ENCODE measurements around the gene CACTIN.
A peak's percentile ranks its signal among the peaks of the same experiment; 100 is the strongest.
"Not testable (repeated sequence)": the region's sequence is repeated elsewhere in the genome, so short reads cannot be mapped to it uniquely, and the experiment has no call there.

The CACTIN gene

DNA sequence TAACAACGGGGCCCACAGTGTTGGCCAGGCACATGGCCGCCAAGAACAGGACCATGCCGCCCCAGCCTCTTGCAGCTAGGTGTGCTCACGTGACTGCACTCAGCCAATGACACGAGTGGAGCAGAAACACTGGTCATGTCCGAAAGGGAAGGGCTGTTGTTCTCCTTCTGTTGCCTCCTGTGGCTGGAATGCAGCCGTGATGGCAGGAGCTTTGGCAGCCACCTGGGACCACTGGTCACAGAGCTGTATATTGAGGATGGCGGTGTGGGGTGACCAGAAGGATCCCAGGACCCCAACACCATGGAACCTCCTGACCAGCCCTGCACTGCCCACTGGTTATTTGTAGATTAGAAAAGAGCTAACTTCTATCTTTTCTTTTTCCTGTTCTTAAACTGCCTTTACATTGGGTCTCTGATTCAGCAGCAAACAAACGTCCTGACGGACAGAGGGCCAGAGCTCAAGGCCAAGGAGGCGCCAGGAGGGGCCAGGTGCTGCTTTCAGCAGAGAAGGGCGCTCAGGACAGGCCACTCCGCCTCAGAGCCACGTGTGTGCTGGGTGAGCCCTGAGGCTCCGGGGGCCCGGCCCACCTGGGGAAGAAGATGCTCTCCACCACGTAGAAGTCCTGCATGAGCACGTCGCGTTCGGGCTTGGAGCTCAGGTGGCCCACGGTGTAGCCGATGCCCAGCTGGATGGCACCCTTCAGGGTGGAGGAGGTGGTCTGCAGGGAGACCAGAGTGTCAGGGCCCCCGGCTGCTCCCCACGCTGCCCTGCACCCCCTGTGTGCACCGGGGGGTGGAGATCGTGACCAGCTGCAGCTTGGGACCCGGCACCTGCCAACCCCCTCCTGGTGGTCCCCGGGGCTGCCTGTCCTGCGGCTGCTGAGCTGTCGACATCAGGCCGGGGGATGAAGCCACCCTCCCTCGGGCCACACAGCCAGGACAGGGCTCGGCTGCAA is 35.0 kb upstream of the CACTIN start:
- DNase-seq: no peak

DNA sequence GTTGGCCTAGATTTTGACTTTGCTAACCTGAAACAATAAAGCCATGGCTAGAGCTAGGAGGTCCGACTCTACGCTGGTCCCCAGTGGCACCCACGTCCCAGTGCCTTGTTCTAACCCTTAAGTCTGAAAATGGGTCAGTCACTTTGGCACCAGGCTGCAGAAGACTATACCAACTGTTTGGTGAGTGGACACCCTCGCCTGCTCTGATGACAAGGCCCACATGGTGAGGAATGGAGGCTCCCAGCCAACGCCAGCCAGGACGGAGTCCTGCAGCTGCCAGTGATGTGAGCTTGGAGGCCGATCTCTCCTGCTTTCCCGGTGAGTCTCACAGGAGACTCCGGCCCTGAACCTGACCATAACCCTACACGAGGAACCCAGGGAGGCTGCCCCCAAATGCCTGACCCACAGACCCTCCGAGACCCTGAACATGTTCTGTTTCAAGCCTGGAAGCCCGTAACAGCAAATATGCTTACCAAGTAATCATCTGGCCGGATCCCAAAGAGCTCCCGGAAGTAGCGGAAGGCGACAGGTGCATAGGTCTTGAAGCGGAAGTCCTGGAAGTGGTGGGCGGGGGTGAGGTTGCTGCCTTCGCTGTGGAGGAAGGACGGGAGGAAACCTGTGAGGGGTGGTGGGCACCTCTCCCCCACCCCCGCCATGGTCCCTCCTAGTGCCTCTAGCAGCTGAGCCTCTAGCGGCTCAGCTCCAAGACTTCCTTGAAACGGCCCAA is 34.1 kb upstream of the CACTIN start:
- no peak for DNase-seq

DNA sequence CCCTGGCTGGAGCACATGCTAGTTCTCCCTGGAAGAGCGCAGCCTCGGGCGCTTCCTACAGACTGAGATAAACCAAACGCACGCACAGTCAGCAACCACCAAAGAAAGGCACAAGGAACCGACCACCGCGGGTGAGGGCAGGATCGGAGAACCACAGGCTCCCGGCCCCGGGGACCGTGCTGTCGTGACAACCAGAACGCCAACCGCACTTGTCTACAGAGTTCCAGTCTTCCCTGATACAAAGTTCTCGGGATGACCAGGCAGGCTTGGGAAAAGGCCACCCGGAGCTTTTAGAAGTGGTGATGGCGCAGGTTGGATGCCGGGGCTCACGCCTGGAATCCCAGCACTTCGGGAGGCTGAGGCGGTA is 33.1 kb upstream of the CACTIN start:
- DNase-seq: no peak

DNA sequence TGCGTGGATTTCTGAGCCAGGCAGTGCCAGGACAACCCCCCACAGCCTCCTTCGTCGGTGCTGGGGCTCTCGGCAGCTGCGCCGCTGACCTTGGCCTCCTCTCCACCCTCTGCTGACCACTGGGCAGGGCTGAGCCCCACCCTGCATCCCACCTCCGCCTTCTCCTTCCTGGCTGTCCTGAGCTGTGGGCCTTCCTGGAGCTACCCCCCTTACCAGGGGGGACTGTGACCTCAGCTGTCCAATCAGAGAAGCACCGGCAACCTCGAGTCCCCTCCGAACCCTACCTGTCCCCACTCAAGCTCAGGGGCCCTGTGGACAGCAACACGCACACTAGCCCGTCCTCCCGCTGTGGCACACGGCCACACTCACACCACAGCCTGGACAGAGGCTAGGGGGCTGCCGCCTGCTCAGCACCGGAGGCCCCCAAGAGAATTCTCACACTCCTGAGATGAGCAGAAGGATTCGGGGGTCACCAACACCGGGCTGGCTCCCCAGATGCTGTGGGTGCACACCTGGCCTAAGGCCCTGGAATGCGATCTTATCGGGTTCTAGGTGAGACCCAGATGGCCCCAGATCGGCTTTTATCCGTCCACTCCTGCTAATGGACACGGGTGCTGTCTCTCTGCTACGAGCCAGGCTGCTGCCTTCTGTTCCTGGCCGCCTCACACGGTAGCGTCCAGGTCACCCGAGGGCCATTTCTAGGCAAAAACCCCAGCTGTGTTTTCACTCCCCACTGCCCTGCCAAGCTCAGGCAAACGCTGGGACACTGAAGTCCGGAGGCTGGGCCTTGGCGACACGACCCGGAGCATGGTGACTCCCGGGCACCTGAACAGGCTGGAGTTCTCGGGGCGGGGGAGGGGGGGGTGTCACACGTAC is 32.5 kb upstream of the CACTIN start:
- DNase-seq: no peak

DNA sequence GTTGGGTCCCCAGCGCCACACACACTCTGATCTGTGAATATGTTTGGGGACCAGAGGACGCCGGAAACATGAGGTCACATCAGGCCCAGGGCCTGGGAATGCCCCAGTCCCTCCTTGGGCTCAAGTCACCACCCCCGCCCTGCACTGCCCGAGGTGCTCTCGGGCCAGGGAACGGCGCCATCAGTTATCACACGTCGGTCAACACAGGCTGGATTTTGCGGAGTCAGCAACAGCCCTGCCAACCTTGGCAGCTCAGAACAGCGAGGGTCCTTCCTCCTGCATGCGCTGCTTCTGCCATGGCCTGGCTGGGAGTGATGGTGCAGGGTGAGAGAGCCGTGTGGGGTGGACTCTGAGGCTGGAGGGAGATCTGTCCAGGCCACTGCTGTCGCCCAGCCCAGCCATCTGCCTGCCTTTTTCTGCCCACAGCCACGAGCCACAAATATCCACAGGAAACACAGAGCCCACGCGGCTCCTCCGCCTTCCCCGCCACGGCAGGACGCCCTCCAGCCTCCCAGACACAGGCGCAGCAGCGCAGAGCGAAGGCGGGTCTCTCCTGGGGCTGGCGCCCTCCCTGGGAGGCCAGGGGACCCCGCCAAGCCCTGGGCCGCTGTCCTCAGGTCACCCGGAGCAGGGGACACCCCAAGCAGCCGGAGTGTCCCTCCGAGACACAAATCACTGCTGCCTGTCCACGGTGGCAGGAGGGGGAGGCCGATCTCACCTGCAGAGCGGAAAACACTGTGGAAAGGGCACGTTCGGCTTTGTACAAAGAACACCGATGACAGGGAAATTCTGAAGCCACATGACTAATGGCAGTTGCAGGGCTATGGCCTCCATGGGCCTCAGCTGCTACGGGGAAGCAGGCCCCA is 31.6 kb upstream of the CACTIN start:
- DNase-seq: no peak

DNA sequence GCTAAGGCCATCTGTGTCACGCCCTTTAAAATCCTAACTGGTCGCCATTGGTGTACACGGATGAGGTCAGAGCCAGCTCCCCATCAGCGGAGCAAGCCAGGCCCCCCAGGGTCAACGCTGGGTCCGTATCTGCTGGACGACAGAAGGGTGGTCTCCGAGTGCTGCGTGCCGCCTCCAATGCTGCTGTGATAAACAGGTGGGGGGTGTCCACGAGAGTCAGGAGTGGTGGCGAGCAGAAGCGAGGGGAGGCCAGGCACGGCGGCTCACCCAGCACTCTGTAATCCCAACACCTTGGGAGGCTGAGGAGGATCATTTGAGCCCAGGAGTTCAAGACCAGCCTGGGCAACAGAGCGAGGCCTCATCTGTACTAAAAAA is 30.8 kb upstream of the CACTIN start:
- no peak for DNase-seq

DNA sequence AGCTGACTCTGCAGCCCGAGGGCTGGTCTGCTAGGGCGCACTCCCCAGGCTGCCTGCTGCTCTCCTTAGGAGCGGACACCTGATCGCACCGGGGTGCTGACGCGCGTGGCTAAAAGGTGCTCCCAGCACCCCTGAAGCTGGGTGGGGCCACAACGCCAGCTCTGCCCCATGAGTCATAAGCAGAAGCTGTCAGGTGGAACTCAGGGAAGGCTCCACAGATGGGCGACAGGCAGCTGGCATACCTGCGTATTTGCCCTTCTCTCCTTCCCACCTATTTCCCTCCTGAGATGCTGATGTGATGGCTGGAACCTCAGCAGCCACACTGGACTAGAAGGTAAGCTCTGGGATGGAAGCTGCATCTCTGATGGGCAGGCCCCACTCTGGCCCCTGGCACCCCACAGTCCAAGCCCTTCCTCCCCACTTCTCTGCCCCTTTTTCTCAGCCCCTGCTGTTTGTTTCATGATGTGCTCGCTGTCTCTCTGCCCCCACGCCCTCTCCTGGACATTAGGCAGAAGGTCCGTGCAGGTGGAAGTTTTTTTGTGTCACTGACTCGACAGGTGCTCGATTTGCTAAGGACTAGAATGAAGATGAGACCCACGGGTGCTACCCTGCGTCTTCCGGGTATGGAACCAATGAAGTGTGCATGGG is 30.3 kb upstream of the CACTIN start:
- DNase-seq: no peak

DNA sequence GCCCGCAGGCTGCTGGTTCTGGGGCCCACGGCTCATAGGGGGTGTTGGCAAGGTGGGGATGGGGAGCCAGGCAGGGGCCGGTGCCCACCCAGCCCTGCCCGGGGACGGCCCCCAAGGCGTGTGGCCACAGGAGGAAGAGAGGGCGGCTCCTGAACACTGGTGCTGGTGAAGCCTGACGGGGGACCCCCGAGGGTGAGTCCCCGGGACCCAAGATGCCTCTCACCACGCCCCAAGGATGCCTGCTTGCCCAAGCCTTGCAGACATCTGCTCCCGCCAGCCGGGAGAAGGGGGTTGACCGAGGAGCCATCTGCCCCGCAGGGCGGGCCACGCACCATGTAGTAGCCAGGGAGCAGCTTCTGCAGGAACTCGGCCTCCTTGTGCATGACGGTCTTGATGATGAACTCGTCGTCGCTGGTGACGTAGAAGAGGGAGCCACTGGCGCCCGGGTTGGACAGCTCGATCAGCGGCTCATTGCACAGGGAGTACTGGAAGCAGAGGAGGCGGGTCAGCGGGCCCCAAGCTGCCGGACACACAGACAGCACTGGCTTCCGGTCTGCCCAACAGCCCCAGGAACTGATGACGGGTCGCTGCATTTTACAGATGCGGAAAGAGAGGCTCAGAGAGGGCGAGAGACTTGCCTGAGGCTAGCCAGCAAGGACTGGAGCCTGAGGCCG is 29.6 kb upstream of the CACTIN start:
- DNase-seq: no peak

DNA sequence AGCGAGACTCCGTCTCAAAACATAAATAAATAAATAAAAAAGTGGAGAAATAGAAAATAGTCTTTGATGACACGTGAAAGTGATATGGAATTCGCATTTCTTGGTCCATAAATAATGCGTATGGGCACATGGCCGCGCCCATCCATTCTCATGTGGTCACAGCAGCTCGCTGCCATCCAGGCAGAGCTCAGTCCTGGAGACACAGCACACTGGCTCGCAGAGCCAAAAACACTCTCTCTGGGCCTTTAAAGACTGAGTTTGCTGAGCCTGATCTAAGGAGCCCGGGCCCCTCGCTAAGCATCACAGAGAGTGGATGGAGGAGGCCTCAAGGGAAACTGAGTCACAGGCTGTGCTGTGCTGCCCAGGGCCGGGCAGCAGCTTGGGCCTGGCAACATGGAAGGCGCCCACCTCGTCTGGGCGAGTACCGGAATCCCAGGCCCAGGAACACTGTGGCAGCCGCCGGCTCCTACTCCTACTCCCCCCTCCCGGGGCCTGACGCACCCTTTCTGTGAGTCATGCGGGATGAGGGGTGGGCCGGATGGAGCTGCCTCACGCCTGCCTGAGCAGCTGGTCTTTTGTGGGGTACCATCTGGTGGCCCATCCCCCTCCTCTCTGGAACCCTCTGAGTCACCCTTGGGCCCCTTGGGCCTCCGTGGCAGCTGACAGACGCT is 28.9 kb upstream of the CACTIN start:
- peak; percentile 41 to 46 (median 46) for DNase-seq

DNA sequence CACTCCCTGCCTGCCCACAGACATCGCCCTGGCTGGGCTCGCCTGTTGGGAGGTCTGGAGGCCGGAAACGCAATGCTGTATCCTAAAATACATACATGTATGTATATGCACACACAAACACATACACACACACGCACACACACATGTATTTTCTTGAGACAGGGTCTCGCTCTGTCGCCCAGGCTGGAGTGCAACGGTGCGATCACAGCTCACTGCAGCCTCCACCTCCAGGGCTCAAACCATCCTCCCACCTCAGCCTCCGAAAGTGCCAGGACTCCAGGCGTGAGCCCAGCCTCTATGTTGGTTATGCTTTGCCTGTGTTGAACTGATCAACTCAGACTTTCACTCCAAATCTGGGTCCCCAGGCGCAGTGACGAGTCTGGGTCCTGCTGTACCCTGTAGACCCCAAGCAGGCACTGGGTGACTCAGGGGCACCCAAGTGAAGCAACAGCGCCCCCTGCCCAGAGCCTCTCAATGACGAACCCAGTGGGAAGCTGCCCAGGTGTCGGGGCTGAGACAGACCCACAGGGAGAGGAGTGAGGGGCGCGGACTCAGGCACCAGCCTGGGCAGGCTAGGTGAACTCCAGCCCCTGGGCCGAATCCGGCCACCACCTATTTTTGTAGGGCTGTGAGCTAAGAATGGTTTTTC is 27.4 kb upstream of the CACTIN start:
- peak in 1 of 3 donors; percentile 32 for DNase-seq

DNA sequence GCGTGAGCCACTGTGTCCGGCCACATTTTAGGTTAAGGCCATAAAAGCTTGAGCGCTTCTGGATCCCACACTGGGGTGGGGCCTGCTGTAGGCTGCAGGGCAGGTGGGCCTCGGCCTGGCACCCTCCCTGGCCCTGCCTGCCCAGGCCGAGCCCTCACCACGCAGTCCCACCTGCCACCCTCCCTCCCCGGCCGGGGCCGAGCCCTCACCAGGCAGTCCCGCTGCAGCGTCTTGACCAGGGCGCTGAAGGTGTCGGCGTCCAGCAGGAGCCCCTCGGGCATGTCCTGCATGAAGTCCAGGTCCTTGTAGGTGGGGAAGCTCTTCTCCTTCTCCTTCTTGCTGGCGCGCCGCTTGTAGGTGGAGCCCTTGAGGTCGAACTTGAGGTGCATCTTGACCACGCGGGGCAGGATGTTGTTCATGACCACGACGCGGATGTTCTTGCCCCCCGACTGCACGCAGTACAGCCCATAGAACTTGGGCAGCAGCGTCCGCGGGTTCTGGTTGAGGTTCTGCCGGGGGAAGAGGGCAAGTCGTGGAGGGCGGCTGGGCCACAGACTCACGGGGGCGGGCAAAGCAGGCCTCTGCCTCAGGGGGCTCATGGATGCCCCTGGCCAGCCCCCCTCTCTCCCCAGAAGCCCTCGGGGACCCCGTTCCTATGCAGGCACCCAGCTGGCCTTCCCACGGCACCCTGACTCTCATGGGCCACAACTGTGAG is 26.6 kb upstream of the CACTIN start:
- no peak for DNase-seq

DNA sequence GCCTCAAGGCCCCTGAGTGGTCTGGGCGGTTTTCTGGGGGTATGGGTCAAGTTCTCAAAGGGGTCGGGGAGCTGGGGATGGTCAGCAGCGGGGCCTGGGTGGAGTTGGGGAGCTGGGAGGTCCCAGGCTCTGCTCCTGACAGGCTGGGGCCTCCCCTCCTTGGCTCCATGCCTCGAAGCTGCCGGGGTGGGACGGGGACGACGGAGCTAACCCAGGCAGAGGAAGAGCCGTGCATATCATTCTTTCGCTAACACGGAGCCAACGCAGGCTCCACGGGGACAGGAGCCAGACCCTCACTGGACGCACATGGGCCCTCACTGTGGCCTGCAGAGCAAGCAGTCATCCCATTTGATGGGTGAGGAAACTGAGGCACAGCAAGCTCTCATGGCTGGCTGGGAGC is 25.8 kb upstream of the CACTIN start:
- DNase-seq: no peak

DNA sequence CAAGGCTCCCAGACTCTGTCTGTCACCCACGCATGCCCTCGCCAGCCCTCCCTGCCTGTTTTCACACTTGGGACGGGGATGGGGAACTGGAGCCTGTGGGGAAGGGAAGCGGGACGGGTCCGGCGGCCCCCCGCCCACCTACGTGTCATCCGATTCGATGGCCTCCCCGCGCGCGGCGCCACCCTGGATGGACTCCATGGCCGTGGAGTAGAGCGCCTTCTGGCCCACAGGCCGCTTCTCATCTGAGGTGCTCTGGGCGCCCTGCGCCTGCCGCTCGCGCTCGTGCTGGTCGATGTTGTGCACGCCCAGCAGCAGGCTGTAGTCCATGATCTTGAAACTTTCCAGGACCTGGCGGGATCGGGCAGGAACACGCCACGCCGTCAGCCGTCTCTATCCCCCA is 25.1 kb upstream of the CACTIN start:
- no peak for DNase-seq

DNA sequence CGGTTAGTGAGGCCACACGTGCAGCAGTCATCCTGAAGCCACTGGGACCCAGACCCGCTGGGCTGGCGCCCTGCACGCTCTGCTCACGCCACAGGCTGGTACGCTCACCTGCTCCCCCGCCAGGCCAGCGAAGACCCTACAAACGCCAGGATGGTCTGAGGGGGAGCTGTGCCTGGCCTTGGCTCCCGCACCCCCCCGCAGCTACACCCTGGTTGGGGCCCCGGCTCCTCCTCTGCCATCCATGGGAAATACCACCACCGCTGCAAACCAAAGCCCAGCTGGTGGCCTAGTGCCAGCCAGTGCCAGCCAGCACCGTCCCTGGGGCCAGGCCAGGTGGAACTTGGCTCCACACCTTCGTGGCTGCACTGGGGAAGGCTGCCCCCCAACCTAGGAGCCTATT is 23.3 kb upstream of the CACTIN start:
- DNase-seq: no peak

DNA sequence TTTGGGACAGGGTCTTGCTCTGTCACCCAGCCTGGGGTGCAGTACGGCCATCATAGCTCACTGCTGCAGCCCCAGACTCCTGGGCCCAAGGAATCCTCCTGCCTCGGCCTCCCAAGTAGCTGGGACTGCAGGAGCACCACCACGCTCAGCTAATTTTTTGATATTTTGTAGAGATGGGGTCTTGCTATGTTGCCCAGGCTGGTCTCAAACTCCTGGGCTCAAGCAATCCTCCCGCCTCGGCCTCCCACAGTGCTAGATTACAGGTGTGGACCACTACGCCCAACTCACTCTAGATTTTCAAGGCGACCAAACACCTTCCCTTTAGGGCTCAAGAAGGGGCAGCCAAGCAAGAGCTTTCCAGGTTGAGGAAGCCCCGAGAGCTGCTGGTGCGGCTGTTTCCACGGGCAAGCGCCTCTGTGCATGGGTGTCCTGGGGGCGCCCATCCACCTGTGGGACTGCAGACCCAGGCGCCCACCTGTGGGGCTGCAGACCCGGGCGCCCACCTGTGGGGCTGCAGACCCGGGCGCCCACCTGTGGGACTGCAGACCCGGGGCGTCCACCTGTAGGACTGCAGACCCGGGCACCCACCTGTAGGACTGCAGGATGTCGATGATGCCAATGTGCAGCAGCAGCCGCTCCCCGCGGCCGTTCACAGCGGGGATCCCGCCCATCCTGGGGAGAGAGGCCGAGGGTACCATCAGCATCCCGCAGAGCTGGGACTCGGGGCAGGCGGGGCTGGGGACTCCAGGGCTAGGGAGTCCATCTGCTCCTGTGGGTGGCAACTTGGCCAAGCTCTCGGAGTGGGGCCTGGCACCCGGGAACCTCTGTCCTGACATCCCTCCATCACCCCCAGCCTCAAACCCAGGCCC is 21.7 kb upstream of the CACTIN start:
- DNase-seq: no peak

DNA sequence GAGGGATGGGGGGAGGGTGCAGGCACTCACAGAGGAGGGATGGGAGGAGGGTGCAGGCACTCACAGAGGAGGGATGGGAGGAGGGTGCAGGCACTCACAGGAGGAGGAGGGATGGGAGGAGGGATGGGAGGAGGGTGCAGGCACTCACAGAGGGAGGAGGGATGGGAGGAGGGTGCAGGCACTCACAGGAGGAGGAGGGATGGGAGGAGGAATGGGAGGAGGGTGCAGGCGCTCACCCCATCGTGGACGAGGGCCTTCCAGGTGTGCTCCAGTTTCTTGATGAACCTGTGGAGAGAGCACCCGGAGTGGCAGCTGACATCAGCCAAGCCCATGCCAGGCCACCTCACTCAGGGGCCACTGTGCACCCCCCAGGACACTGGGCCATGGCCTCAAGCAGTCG is 20.5 kb upstream of the CACTIN start:
- not testable (repeated sequence) for DNase-seq

DNA sequence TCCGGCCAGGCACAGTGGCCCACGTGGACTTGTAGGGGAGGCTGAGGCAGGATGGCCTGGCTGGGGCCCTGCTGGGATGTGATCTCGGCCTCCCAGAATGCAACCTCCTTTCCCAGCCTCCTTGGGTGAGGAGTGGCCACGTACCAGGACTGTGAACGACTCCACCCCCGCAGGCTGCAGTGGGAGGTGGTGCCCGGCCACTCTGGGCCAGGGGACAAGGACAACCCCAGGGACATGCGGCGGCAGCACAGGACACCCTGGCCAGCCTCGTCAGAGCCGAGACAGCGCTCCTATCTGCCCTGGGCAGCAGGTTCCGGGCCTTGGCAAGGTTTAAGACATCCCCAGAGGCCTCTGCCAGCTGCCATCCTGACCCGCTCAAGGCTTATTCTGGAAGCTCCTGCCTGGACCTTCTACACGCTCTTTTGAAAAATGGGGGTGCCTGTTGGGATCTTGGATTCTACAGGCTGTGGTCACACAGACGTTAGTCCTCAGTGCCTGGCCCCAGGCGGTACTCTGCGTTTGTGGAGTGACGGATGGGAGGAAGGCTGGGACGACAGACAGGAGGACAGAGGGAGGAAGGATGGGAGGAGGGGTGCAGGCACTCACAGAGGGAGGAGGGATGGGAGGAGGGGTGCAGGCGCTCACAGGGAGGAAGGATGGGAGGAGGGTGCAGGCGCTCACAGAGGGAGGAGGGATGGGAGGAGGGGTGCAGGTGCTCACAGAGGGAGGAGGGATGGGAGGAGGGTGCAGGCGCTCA is 19.9 kb upstream of the CACTIN start:
- no peak for DNase-seq

DNA sequence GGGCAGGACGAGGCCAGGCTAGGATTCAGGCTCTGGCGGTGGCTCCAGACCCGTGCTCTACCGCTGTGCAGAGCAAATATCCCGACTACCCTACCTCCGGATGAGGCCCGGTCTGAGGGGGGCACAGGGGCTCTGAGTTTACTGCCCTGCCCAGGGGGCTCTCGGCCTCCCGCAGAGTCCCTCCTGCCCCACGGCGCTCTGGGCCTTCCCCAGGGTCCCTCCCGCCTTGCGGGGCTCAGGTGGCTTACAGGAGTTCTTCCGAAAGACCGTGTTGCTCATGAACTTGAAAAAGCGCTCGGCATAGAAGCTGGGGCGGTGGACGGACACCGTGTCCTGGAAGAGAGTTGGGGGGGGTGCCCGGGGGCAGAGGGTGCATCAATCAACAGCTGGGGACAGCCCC is 19.1 kb upstream of the CACTIN start:
- no peak for DNase-seq
